HG03108 (cell line): ENCODE data around the gene CFAP46.
"Not testable (repeated sequence)": the region's sequence is repeated elsewhere in the genome, so short reads cannot be mapped to it uniquely, and the experiment has no call there.

Experiments
- ATAC-seq: cut with Tn5 transposase; IDR thresholded peaks from one replicate; pipeline ENCODE4 v1.9.1; 2021; ENCODE audit warnings: moderate library complexity; ENCODE audit not compliant: unreplicated experiment

Gene CFAP46

DNA sequence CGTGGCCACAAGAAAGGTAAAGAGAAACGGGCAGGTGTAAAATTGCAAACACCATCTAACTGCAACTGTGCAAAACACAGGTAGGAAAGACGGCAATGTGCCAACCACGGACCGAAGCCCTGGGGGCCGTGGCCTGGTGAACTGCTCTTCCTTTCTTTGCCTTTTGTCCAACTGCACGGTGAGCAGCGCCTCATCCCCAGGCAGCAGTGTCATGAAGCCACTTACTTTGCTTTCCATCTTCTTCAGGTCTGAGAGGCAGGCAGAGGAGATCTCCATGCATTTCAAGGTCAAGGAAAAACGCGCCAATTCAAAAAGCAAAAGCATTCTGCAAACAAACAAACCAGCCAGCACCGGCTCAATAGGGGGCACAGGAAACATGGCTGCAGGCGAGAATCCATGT, 12.9 kb downstream of the CFAP46 start:
- no peak for ATAC-seq

DNA sequence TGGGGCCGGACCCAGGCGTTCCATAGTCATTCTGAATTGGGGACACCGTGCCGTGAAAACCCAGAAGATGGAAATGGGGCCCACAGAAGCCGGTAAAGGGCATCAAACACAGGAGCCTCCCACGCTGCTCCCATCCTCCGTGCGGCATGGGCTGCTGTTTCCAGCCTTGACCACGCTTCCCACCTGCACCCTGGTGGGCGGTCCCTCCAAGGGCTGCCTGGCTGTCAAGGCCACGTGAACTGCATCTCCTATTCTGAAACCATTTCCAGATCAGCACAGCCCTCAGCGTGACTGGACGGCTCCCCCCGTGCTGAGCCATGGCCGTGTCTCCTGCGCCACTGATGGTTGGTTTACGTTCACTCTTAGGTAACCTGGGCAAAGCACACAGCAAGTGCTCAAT, 14.1 kb downstream of the CFAP46 start:
- no peak for ATAC-seq

DNA sequence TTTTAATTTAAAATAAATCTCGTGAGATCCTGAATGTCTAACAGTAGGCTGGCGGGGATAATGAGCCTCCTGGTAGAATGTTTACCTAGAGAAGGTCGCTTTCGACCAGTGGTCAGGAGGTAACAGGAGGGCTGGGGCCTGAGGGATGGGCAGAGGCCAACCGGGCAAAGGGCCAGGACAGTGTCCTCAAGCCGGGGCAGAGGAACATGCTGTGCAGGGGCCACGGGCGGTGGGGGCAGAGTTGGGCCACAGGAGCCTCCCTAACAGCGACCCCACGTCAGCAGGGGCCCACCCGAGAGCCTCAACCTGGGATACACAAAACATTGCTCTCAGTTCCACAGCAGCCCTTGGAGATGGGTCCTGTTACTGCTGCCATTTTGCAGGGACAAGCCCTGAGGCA, 14.5 kb downstream of the CFAP46 start:
- ATAC-seq: no peak

- ATAC-seq: no peak
Measured at GRCh38 chr10:132926777-132927650, 15.4 kb downstream of the CFAP46 start.

DNA sequence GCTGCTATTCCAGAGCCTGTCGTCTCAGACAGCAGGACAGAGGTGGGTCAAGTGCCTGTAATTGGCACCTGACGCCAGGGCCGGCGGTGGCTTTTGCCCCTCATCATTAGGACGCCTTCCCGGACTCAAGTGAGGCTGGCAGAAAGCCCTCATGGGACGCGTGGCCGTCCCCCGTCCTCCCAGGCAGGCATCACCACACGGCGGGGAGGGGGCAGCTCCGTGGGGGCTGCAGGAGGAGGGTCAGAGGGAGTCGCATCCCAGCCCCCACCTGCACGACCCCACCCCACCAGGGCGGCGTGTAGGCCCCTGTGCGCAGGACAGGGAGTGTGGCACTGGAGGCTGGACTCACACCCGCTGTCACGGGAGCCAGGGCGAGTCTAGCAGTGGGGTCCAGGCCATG, 16.3 kb downstream of the CFAP46 start:
- no peak for ATAC-seq

GRCh38 chr10:132925614-132926013, 16.8 kb downstream of the CFAP46 start:
- ATAC-seq: no peak

DNA sequence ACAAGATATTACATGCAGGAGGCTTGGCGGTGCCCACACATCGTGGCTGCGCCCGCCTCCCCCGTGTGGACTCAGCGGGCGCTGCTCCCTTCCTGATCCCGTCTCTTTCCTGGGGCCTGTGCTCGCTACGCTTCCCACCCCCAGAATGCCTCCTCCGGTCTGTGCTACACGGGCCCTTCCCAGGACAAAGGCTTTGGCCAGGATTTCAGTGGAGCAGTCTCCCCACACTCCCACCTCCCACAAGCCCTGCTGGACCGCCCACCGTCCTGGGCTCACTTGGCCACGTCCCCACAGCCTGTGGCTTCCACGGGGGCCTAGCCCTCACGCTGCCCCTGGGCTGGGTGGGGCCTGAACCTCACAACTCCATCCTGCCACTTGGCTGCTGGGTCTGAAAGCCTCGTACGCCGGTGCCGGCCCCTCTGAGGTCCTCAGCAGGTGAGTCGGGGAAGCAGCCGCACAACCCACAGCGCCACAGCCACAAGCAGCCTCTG, 17.3 kb downstream of the CFAP46 start:
- no peak for ATAC-seq

DNA sequence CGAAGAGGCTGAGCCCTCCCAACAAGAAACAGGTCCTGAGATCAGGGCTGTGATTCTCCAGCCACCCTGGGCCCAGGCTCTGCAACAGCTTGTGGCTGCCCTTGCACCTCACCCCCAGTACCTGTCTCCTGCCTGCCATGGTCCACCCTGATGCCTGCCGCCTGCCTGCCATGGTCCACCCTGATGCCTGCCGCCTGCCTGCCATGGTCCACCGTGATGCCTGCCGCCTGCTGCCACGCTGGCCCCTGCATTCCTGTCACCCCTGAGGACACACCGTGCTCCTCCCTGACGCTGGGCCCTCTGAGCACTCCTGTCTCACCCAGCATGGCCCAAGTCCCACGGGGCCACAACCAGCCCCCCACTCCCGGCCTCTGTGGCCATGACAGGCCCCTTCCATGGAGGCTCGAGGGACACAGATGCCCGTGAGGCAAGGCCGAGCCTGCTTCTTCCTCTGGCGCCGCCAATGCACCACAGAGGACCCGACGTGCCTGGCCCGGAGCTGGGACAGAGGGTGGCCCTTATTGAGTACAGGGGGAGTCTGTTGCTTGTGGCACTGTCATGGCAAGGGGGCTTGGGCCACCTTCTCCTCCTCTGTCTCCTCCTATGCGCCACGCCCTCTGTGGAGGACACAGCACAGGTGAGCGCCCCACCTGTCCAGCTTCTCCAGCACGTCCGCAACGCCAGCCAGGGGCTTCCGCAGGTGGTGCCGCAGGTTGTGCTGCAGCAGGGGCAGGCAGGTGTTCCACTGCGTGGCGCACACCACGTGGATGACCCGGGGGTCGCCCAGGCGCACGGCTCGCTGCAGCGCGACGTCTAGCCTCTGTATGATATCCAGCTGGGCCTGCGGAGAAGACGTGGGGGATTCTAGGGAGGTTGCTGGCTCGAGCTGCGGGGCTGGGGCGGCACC, 18.1 kb downstream of the CFAP46 start:
- no peak for ATAC-seq

DNA sequence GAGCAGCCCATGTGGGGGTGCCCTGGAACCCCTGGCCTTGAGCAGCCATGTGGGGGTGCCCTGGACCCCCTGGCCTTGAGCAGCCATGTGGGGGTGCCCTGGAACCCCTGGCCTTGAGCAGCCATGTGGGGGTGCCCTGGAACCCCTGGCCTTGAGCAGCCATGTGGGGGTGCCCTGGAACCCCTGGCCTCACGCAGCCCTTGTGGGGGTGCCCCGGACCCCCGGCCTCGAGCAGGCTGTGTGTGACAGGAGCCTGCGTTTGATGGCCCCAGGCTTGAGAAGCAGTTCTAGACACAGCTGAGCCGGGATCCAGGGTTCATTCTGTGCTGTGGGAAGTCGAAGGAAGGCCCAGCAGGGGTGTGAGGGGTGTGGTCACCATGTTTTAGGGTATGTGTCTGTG, 19.0 kb downstream of the CFAP46 start:
- ATAC-seq: not testable (repeated sequence)

- no peak for ATAC-seq
Measured at GRCh38 chr10:132922872-132923271, 19.5 kb downstream of the CFAP46 start.

DNA sequence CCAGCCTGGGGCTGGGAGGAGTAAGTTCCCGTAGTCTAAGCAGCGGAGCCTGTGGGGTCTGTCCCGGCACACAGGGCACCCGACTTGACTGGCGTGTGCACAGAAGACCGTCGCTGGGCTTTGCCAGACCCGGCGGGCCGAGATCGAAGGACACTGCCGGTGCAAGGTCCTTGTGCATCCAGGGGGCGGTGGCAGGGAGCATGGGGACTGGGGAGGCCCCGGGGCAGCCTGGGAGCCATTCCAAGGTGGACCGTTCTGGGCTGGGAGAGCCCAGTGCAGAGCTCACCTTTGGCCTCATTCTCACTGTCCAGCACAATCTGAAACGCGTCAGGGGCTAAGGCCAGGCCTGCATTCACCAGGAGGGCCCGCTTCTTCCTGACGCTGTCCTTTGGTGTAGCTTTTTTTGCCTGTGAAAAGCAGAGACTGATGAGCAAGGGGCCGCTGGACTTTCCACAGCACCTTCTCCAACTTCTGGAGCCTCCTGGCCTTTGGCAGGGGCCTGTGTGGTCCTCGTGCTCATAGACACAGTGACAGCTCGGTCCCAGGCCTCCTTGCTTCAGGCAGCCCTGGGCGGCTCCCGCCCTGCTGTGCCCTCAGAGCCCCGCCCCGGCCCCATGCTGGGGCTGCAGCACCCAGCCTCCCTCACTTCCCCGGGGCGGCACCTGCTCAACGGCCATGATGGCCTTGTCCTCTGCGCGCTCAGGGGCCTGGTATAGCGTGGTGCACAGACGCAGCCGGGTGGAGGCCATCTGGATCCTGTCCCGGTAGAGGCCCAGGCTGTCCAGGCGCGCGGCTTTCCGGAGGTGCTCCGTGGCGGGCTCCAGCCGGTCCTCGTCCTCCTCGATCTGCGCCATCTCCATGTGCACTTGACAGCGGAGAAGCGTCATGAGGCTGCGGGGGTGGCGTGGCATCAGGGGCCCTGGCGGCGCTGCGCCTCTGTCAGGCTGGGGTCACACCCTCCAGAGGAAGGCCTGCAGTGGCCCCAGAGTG, 20.3 kb downstream of the CFAP46 start:
- no peak for ATAC-seq

- no peak for ATAC-seq
Measured at GRCh38 chr10:132921086-132921485, 21.3 kb downstream of the CFAP46 start.

DNA sequence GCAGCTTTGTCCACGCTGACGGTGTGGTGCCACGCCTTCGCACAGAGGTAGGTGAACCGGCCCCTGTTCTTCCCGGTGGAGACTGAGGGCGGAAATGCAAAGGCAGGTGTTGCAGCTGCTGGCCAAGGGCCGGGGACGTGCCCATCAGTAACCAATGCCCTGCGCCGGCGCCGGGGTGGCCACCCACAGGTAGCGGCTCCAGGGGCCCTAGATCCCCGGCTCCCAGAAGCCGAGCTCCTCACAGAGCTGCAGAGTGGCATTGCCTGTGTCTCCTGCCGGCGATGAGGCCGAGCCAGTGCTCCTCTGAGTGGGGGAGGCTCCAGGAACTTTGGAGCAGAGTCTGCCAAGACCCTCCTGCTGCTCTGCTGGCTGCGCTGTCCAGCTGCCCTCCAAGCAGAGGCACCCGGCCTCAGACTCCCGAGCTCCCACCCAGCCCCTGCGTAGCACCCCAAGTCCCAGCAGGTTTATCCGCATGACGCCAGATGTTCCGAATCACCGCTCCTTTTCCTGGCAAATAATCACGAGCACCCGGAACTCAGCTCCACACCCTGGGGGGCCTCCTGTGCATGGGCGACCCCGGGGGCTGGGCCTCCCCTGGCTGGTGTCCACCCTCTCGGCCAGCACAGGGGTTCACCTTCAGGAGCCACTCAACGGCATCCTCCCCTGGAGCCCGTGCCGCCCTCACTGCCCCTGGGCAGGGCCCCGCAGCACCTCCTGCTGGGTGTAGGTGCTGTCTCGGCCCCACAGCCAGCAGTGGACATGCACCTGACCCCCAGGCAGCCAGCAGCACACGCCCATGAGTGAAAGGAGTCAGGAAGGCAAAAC, 22.1 kb downstream of the CFAP46 start:
- no peak for ATAC-seq

- ATAC-seq: no peak
Measured at GRCh38 chr10:132919374-132920100, 22.8 kb downstream of the CFAP46 start.

- no peak for ATAC-seq
Measured at GRCh38 chr10:132918617-132919373, 23.6 kb downstream of the CFAP46 start.

DNA sequence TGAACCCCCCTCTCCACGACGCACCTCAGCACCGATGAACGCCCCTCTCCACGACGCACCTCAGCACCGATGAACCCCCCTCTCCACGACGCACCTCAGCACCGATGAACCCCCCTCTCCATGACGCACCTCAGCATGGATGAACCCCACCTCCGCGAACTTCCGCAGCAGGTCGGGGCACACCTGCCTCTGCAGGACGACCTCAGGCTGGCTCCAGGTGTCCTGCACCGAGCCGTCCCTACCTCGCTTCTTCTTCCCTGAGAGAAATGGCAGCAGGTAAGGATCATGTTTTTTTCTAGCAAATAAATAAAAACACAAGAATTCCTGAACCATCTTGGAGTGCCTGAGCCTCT, 24.1 kb downstream of the CFAP46 start:
- ATAC-seq: no peak

DNA sequence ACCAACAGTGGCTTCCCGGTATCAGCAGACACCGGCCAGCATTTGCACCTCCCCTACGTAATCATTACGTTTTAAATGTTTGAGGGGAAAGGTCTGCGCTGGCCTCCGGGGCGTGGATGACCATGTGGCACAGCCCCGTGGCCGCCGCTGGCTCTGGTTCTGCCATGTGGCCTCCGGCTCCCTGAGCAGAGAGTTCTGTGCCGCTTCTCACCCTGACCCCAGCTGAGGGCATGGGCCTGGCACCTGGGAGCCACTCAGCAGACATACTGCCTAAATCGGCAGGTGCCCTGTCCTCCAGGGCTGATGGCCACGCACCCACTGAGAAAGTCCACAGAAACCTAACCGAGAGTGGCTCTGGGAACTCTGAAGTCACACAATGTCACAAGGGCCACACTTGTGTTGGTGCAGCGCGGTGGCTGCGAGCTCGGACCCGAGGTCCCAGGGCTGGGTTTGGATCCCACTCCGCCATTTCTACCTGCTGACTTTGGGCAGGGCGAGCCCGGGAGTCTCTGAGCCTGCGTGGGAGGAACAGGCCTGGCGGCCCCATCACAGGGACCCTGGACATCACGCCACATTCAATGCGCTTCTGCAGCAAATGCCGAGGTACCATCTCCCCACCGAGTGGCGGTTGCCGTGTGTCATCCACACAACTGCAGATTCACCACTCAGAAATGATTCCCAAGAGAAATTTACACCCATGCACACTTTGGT, 25.3 kb downstream of the CFAP46 start:
- ATAC-seq: no peak

GRCh38 chr10:132916421-132916841, 25.9 kb downstream of the CFAP46 start:
- ATAC-seq: no peak
